Left colon (tissue), 2 donors: ENCODE measurements around the gene SSTR1. TPM values are rescaled to one million over a fixed set of nuclear protein-coding genes. Genes with fewer than 3 reads are reported as not detected.

Source experiments
- ATAC-seq: fragments of 200-7000 bp; cut with Tn5 transposase; one replicate; pipeline ENCODE4 v1.9.1; 2020; ENCODE audit warnings: mild to moderate bottlenecking, moderate library complexity
- DNase-seq, 2 donors: peaks; one replicate each; pipeline ENCODE4 v3.0.0-alpha.2; 2020
- intact Hi-C, 2 donors: fragments of 100-400 bp; cut with DNase I in 1 of 2; cut with micrococcal nuclease in 1 of 2; formaldehyde crosslinking; loops; one replicate each; pipeline versions ENCODE4 v1.11.2 to v1.14.0; 2022; cut with DNase I, micrococcal nuclease
- total RNA-seq, 2 donors: library from RNA; stranded (reverse); fragmentation: NEBNext Ultra II Directional; extraction: Animal tissue kit (Norgen Biotek cat#: 25700); gene quantifications; one replicate each; pipeline ENCODE4 v1.2.1, GENCODE V29; 2021
- donor health status: DM: no; HTN: no; CAD: no.
- donor health status: DM: yes; HTN: yes; CAD: no.

The SSTR1 gene
- total RNA-seq, 2 donors from 2014 or later, result 10.0 to 10.5 TPM

DNA sequence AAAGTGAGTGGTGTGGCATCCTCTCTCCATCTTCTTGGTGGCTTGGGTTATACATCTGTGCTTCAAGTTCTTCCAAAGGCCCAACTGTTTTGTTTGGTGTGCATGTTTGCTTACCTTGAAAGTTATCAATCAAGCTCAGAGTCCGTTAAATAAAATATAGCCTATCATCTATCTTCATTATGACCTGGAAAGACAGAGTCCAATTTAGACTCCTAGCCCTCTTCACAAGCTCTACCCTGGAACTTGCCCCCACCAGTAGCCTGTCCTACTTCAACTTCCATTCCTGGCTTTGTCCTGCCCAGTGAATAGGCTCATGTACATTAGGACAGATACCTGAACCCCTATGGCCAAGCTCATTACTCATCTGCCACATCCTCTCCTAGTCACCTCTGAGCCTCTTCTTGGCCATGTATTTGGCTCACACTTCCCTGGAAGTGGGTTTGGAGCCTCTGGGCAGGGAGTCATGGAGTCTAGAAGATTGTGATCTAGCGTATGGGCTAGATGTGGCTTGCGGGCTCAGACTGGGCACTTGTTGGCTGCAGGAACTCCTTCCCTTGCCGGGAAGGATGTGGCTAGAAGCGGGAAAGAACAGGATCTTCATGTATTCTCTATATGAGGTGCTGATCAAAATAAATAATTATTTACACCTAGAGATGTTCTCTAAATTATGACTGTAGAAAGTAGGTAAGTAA, 6.4 kb upstream of the SSTR1 start:
- intact Hi-C loops, result no loop called here
- ATAC-seq (no peak), DNase-seq (no peak)

GRCh38 chr14:38202444-38203191, 5.1 kb upstream of the SSTR1 start:
- DNase-seq (no peak), ATAC-seq (peak; percentile 54)
- intact Hi-C loops, result no loop called here

DNA sequence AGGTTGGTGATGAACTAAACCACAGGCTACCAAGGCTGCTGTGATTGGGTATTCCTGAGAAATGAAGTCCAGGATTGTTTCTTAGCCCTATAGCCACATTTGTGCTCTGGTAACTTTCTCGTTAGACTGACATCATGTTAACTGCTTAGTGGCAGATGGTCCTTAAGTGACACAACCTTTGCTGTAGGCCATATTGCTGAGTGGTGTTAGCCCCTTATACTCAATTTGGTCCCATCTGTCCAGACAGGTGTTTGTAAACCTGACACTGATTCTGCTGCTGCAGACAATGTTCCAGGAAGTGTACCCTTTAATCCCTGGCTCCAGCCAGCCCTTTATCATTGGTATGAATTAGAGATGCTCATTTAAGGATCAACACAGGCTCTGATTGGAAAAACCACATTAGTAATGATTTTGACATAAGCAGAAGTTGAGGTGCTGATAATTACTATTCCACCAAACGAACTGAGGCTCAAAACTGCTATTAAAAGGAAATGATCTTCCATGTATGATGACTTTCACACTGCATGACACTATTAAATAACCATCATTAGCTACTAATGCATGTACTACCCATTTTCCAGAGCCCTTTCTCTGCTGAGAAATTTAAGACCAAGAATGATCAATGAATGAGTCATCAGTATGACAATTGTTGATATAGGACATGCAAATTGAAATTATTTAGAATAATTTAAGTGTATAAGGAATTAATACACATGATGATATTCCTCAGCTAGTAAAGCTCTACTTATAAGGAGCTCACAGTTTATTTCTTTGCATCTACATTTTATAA, 3.6 kb upstream of the SSTR1 start:
- no peak for ATAC-seq
- intact Hi-C loops, result no loop called here
- DNase-seq, result no peak

- DNase-seq (no peak), ATAC-seq (no peak)
These were observed 3.0 kb upstream of the SSTR1 start for GRCh38 chr14:38204719-38205115.

DNA sequence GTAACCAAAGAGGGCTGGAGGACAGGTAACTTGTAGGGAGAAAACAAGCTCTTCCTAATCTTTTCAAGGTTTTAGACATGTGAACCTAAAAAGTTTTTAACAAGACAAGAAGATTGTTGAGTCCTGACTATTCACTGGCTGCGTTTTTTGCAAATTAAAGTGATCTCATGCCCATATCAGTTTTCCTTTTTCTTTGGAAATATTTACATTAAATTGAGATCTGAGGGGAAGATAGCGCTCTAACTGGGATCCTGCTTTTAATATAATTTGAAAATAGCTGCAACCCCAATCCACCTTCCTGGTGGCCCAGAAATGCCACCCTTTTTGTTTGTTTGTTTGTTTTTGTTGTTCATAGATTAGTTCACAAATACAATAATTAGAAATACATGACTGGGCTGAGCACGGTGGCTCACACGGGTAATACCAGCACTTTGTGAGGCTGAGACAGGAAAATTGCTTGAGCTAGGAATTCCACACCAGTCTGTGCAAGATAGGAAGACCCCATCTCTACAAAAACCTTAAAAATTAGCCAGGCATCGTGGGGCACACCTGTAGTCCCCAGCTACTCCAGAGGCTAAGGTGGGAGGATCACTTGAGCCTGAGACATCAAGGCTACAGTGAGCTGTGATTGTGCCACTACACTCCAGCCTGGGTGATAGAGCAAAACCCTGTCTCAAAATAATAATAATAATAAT, 2.4 kb upstream of the SSTR1 start:
- ATAC-seq, result no peak
- no peak for DNase-seq
- intact Hi-C loops, result no loop called here

More at GRCh38 chr14:38204719-38205115, 3.0 kb upstream of the SSTR1 start:
- intact Hi-C loops, result no loop called here

DNA sequence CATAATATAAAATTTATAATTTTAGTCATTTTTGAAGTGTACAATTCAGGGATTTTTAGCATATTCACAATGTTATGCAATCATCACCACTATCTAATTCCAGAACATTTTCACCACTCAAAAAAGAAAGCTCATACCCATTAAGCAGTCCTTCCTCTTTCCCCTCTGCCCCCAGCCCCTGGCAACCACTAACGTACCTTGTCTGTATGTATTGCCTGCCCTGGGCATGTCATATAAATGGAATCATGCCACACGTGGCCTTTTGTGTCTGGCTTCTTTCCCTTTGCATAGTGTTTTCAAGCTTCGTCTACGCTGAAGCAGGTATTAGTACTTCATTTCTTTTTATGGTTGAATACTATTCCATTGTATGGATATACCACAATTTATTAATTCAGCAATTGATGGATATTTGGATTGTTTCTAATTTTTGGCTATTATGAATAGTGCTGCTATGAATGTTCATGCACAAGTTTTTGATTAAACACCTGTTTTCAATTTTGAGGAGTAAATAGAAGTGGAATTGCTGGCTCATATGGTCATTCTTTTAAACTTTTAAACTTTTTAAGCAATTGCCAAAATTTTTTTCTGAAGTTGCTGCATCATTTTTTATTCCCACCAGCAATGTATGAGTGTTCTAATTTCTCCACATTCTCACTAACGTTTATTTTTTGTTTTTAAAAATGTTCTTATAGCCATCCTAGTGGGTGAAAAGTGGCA, 1.6 kb upstream of the SSTR1 start:
- intact Hi-C loops, result no loop called here
- DNase-seq, result no peak
- no peak for ATAC-seq

DNA sequence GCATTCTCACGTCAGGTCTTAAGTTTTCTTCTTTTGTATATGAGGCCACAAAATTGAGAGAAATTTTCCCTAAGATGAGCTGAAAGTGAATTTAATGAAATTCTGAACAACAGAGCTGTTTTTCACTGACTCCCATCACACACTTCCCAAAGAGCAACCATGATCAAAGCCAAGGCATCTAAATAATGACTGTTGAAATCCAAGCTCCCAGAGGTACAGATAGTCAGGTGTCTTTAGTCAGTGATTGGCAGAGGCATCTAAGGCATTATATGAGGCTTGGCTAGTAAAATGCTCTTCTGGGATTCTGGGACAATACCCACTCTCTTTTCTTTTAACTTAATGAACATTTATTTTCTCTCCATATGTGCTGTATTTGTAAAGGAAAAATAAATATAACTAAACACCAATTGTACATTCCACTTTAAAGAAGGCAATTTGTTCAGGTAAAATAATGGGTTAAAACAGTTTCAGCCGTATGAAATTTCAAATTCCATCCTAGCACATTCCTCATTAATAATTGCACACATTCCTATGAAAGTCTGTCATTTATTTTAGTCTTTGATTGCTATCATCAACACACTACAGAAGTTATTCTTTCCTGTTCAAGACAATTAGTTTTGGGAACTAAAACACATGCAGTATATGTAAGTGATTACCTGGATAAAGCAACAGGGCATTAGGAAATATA, 871 bp upstream of the SSTR1 start:
- intact Hi-C loops, result no loop called here
- no peak for ATAC-seq

GRCh38 chr14:38207377-38207735, 348 bp upstream of the SSTR1 start:
- ATAC-seq (no peak), DNase-seq (no peak)
- intact Hi-C loops, result no loop called here

More for the DNA sequence above, 871 bp upstream of the SSTR1 start:
- DNase-seq, result no peak

- ATAC-seq (peak; percentile 77), DNase-seq (peak; percentile 77 to 79)
- intact Hi-C loops, result no loop called here
These were observed 1.2 kb downstream of the SSTR1 start for GRCh38 chr14:38208618-38209562.

- ATAC-seq, result no peak
- intact Hi-C loops, result no loop called here
These were observed 2.2 kb downstream of the SSTR1 start for GRCh38 chr14:38209572-38210557.

DNA sequence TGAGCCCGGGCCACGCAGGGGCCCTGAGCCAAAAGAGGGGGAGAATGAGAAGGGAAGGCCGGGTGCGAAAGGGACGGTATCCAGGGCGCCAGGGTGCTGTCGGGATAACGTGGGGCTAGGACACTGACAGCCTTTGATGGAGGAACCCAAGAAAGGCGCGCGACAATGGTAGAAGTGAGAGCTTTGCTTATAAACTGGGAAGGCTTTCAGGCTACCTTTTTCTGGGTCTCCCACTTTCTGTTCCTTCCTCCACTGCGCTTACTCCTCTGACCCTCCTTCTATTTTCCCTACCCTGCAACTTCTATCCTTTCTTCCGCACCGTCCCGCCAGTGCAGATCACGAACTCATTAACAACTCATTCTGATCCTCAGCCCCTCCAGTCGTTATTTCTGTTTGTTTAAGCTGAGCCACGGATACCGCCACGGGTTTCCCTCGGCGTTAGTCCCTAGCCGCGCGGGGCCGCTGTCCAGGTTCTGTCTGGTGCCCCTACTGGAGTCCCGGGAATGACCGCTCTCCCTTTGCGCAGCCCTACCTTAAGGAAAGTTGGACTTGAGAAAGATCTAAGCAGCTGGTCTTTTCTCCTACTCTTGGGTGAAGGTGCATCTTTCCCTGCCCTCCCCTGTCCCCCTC, 3.0 kb downstream of the SSTR1 start:
- intact Hi-C loops, result no loop called here
- ATAC-seq (no peak), DNase-seq (peak in 1 of 2 donors; percentile 27)

More at GRCh38 chr14:38209572-38210557, 2.2 kb downstream of the SSTR1 start:
- peak in 1 of 2 donors; percentile 24 for DNase-seq

DNA sequence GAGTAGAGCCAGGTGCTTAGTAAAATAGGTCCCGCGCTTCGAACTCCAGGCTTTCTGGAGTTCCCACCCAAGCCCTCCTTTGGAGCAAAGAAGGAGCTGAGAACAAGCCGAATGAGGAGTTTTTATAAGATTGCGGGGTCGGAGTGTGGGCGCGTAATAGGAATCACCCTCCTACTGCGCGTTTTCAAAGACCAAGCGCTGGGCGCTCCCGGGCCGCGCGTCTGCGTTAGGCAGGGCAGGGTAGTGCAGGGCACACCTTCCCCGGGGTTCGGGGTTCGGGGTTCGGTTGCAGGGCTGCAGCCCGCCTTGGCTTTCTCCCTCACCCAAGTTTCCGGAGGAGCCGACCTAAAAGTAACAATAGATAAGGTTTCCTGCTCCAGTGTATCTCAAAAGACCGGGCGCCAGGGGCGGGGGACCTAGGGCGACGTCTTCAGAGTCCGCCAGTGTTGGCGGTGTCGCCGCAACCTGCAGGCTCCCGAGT, 3.6 kb downstream of the SSTR1 start:
- DNase-seq (peak in 1 of 2 donors; percentile 6), ATAC-seq (no peak)
- intact Hi-C loops, result no loop called here

DNA sequence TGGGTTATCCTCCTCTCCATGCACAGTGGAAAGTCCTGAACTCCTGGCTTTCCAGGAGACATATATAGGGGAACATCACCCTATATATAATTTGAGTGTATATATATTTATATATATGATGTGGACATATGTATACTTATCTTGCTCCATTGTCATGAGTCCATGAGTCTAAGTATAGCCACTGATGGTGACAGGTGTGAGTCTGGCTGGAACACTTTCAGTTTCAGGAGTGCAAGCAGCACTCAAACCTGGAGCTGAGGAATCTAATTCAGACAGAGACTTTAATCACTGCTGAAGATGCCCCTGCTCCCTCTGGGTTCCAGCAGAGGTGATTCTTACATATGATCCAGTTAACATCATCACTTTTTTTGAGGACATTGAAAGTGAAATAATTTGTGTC, 4.4 kb downstream of the SSTR1 start:
- intact Hi-C loops, result no loop called here
- DNase-seq (no peak), ATAC-seq (no peak)

- intact Hi-C loops, result no loop called here
- DNase-seq (no peak), ATAC-seq (no peak)
These were observed 5.3 kb downstream of the SSTR1 start for GRCh38 chr14:38213001-38213400.

- intact Hi-C loops, result no loop called here
- DNase-seq (no peak), ATAC-seq (no peak)
These were observed 9.8 kb downstream of the SSTR1 start for GRCh38 chr14:38217553-38217952.
